ENCODE data around the gene IDH3G. TPM values are rescaled to one million over a fixed set of nuclear protein-coding genes. Genes with fewer than 3 reads are reported as not detected.

Gene IDH3G
- total RNA-seq, 1 donor from 2014 or later, result 40.3 TPM

- Mint-ChIP-seq H3K36me3 (peaks cover 5% of the 10 kb centered on the region), H3K4me3 (no peak overlapping the region), H3K4me1 (no peaks in the 10 kb centered on the region), H3K27me3 (ENCODE audit: insufficient read depth, low read depth) (peaks cover 4% of the 10 kb centered on the region), H3K9me3 (peaks cover 14% of the 10 kb centered on the region), H3K27ac (no peak overlapping the region)
- H3K27ac ChIP-seq, result no peak overlapping the region
- H2AFZ ChIP-seq (replicated peaks), result no peak overlapping the region
- H3K4me3 ChIP-seq, result no peak overlapping the region
- no peaks in the 10 kb centered on the region for H3K36me3 ChIP-seq
- no peak for DNase-seq (ENCODE audit: low spot score)
- no peak overlapping the region for H3K4me2 ChIP-seq
- H4K20me1 ChIP-seq (ENCODE audit: low read depth), result no peaks in the 10 kb centered on the region
- no peak for TF ChIP-seq CTCF (IDR thresholded peaks at IDR 0.05)
- TF ChIP-seq EZH2 (IDR thresholded peaks at IDR 0.05), result no peak
- H3K9ac ChIP-seq, result no peak overlapping the region
- H3K79me2 ChIP-seq (ENCODE audit: low read depth), result no peaks in the 10 kb centered on the region
- no peaks in the 10 kb centered on the region for H3F3A ChIP-seq (ENCODE audit: low read depth)
- no peaks in the 10 kb centered on the region for H3K4me1 ChIP-seq
- no peaks in the 10 kb centered on the region for H3K27me3 ChIP-seq
- H3K9me3 ChIP-seq (ENCODE audit: low read depth), result no peaks in the 10 kb centered on the region
Measured at GRCh38 chrX:153803211-153804099, 9.3 kb upstream of the IDH3G start.

GRCh38 chrX:153802513-153803045, 8.4 kb upstream of the IDH3G start:
- TF ChIP-seq CTCF (IDR thresholded peaks at IDR 0.05), result no peak
- TF ChIP-seq EZH2phosphoT487 (IDR thresholded peaks at IDR 0.05), result no peak
- no peak for TF ChIP-seq EZH2 (IDR thresholded peaks at IDR 0.05)
- Histone ChIP-seq H2AFZ (replicated peaks) (no peak overlapping the region), H3K36me3 (no peaks in the 10 kb centered on the region), H3K27me3 (no peaks in the 10 kb centered on the region), H4K20me1 (ENCODE audit: low read depth) (no peaks in the 10 kb centered on the region), H3K4me3 (no peak overlapping the region), H3K9me3 (ENCODE audit: low read depth) (no peaks in the 10 kb centered on the region), H3K27ac (no peak overlapping the region), H3K4me2 (no peak overlapping the region), H3K9ac (no peak overlapping the region), H3K4me1 (no peaks in the 10 kb centered on the region), H3K79me2 (ENCODE audit: low read depth) (no peaks in the 10 kb centered on the region), H3F3A (ENCODE audit: low read depth) (no peaks in the 10 kb centered on the region)
- H3K9me3 Mint-ChIP-seq, result peaks cover 18% of the 10 kb centered on the region
- peaks cover 4% of the 10 kb centered on the region for H3K36me3 Mint-ChIP-seq
- peaks cover 2% of the 10 kb centered on the region for H3K27me3 Mint-ChIP-seq (ENCODE audit: insufficient read depth, low read depth)
- H3K4me1 Mint-ChIP-seq, result no peaks in the 10 kb centered on the region
- no peak overlapping the region for H3K4me3 Mint-ChIP-seq
- no peak for DNase-seq (ENCODE audit: low spot score)
- peak overlapping the region; percentile 81 for H3K27ac Mint-ChIP-seq

DNA sequence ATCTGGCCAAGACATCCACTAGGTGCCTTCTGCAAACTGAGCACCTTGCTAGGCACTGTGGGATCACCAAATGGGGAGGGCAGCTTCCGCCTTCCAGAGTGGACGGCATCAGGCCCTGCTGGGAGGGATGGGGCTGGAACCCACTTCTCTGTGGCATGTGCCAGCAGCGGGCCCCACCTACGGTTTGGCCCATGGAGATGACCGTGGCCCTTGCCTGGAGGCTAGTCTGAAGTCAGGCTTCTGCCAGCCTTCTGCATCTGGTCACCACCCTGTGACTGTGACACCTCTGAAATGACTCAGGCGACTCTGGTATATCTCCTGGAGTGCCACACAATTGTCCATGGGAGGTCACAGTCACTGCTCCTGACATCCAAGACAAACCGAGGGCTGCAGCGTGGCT, 7.5 kb upstream of the IDH3G start:
- Mint-ChIP-seq H3K9me3 (peaks cover 18% of the 10 kb centered on the region), H3K4me1 (no peaks in the 10 kb centered on the region), H3K4me3 (no peak overlapping the region), H3K27ac (no peak overlapping the region), H3K27me3 (ENCODE audit: insufficient read depth, low read depth) (peaks cover 2% of the 10 kb centered on the region), H3K36me3 (peaks cover 4% of the 10 kb centered on the region)
- H3F3A ChIP-seq (ENCODE audit: low read depth), result no peaks in the 10 kb centered on the region
- no peaks in the 10 kb centered on the region for H3K79me2 ChIP-seq (ENCODE audit: low read depth)
- no peak overlapping the region for H2AFZ ChIP-seq (replicated peaks)
- H3K27me3 ChIP-seq, result no peaks in the 10 kb centered on the region
- H3K4me3 ChIP-seq, result no peak overlapping the region
- no peaks in the 10 kb centered on the region for H3K9me3 ChIP-seq (ENCODE audit: low read depth)
- H4K20me1 ChIP-seq (ENCODE audit: low read depth), result no peaks in the 10 kb centered on the region
- no peak overlapping the region for H3K27ac ChIP-seq
- no peak overlapping the region for H3K9ac ChIP-seq
- no peak overlapping the region for H3K4me2 ChIP-seq
- TF ChIP-seq CTCF (IDR thresholded peaks at IDR 0.05) (no peak), EZH2phosphoT487 (IDR thresholded peaks at IDR 0.05) (no peak), EZH2 (IDR thresholded peaks at IDR 0.05) (no peak)
- H3K36me3 ChIP-seq, result no peaks in the 10 kb centered on the region
- no peak for DNase-seq (ENCODE audit: low spot score)
- no peaks in the 10 kb centered on the region for H3K4me1 ChIP-seq

All from neural progenitor cell (in vitro differentiated cells).